ENCODE results near the gene TMEM141.
"Not testable (repeated sequence)": the region's sequence is repeated elsewhere in the genome, so short reads cannot be mapped to it uniquely, and the experiment has no call there.

The TMEM141 gene

DNA sequence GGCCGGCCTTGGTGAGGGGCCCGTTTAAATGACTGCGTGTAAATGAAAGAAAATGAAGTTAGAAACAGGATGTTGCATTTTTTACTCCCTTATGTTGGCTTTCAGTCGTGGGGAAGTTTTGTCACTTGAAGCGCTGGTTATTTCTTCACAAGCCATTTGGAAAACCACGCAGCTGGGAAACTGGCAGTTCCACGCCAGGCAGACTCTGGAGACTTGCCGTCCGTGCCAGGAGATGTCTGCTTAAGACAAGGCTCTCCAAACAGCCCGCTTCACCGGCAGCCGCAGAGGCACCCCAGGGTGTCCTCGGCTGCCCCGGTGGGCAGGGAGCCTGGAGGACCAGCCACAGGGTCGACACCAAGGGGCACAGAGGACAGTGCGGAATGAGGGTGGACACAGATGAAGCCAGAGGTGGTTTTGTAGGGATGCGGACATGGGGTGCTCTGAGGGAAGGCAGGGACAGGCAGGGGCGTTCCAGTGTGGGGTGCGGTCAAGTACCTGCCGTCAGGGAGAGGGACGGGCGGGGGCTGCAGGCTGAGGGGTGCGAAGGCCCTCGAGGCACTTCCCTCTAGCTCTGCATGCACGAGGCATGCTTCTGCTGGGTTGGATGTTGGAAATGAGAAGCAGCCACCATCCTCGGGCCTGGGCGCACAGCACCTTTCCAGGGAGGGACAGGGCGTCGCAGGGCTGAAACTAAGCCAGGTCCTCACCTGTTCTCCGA lies 40.0 kb downstream of the TMEM141 start:
- no peak for DNase-seq (ENCODE audit: low read depth in 2 of 2, low spot score in 1 of 2)

- DNase-seq (ENCODE audit: low read depth in 2 of 2, low spot score in 1 of 2) = no peak
Observed at GRCh38 chr9:136831720-136832104, 40.6 kb downstream of the TMEM141 start.

GRCh38 chr9:136832581-136832980 lies 41.4 kb downstream of the TMEM141 start:
- DNase-seq (ENCODE audit: low read depth in 2 of 2, low spot score in 1 of 2) = no peak

DNA sequence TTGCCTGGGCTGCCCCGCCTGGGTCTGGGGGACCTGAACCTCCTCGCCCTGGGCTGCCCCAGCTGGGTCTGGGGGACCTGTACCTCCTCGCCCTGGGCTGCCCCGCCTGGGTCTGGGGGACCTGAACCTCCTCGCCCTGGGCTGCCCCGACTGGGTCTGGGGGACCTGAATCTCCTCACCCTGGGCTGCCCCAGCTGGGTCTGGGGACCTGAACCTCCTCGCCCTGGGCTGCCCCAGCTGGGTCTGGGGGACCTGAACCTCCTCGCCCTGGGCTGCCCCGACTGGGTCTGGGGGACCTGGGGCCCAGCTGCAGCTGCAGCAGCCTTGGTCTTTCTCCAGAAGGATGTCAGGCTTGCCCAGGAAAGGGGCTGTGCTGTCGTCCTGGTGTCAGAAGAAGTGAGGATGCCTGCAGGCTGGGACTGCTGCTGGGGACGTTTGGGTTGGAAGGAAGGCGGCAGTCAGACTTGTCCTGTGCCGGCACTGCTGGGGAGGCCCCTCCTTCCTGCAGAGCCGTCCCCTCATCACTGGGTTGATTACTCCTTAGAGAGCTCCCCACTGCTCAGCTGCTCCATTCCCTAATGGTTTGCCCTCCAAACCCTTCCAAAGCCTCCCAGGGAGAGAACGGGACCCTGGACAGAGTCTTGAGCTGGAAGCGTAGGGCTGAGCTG lies 42.4 kb downstream of the TMEM141 start:
- DNase-seq (ENCODE audit: low read depth in 2 of 2, low spot score in 1 of 2) = not testable (repeated sequence)

- no peak for DNase-seq (ENCODE audit: low read depth in 2 of 2, low spot score in 1 of 2)
Observed at GRCh38 chr9:136835162-136835931, 44.2 kb downstream of the TMEM141 start.

- DNase-seq (ENCODE audit: low read depth in 2 of 2, low spot score in 1 of 2) = no peak
Observed at GRCh38 chr9:136835932-136836904, 45.1 kb downstream of the TMEM141 start.

GRCh38 chr9:136837146-136837855 lies 46.2 kb downstream of the TMEM141 start:
- DNase-seq (ENCODE audit: low read depth in 2 of 2, low spot score in 1 of 2) = no peak

- not testable (repeated sequence) for DNase-seq (ENCODE audit: low read depth in 2 of 2, low spot score in 1 of 2)
Observed at GRCh38 chr9:136837856-136838277, 46.7 kb downstream of the TMEM141 start.

- DNase-seq (ENCODE audit: low read depth in 2 of 2, low spot score in 1 of 2) = no peak
Observed at GRCh38 chr9:136838314-136839228, 47.4 kb downstream of the TMEM141 start.

DNA sequence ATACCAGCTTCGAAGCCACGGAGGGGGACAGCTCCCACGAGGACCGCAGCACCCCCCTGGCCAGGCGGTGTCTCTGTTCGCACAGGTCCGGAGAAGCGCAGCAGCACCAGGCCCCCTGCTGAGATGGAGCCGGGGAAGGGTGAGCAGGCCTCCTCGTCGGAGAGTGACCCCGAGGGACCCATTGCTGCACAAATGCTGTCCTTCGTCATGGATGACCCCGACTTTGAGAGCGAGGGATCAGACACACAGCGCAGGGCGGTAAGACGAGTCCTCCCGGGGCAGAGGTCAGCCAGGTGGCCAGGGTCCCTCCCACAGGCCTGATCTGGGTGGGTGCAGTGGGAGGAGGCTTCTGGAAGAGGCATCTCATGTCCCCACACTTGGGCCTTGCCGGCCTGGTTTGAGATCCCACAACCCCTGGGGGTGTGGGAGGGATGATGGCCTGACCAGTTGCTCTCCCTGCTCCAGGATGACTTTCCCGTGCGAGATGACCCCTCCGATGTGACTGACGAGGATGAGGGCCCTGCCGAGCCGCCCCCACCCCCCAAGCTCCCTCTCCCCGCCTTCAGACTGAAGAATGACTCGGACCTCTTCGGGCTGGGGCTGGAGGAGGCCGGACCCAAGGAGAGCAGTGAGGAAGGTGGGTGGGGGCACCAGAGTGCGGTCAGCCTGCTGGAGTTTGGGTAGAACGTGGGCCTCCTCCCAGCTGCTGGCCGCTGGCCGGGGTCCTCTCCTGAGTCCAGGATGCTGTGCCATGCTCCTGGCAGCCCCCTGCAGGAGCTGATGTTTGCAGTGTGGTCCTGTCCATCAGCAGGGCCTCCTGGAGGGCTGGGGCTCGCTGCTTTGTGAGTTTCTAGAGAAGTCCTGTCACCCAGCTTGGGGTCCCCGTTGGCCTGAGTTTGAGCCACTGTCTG lies 48.3 kb downstream of the TMEM141 start:
- DNase-seq (ENCODE audit: low read depth in 2 of 2, low spot score in 1 of 2) = no peak

DNA sequence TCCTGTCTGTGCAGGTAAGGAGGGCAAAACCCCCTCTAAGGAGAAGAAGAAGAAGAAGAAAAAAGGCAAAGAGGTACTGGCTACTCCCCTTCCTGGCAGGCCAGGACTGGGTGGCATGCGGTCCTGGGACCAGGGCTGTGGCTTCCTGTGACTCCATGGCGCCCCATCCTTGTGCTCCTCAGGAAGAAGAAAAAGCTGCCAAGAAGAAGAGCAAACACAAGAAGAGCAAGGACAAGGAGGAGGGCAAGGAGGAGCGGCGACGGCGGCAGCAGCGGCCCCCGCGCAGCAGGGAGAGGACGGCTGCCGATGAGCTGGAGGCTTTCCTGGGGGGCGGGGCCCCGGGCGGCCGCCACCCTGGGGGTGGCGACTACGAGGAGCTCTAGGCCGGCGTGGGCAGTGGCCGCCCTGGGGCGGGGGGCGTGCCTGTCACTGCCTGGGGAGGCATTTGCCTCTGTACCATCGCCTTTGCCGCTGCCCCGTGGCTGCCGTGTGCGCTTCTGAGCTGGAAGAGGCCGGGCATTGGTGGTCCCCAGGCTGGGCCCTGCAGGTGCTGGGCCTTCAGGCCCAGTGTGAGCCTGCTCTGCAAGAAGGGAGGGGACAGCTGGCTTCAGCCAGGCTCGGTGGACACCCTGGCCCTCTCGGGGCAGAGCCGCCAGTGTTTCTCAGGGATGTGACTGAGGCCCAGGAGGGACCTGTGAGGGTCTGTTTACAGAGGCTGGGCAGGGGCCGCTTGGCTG lies 49.2 kb downstream of the TMEM141 start:
- no peak for DNase-seq (ENCODE audit: low read depth in 2 of 2, low spot score in 1 of 2)

DNA sequence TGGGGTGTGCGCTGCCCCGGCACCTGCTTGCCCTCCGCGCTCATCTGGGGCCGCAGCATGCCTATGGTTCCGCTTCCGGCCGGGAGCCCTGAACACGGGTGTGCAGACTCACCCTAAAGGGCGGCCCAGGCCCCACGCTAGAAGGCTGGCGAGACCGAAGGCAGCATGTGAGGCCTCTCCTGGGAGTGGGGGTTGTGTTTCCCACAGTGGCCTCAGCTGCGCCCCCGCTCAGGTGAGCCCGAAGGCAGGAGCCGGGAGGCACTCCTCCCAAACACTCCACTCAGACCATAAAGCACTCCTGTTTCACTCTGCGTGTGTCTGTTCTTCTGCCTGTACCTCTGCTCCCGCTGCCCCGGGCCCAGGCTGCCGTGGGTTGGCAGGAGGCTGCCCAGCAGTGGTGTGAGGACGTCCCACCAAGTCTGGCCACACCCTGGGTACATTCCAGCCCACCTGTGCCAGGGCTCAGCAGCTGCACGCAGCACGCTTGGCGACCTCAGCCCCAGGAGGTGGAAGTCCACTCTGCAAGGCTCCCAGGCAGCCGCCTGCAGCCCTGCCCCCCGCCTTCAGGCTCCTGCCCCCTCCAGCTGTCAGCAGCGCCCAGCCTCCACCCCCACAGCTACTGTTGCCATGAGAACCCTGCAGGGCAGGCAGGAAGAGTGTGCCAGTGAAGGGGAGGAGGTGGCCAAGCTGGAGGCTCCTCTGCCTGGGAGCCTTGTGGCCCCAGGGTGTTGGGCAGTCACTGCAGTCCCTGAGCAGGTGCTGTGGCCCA lies 49.9 kb downstream of the TMEM141 start:
- DNase-seq (ENCODE audit: low read depth in 2 of 2, low spot score in 1 of 2) = no peak

DNA sequence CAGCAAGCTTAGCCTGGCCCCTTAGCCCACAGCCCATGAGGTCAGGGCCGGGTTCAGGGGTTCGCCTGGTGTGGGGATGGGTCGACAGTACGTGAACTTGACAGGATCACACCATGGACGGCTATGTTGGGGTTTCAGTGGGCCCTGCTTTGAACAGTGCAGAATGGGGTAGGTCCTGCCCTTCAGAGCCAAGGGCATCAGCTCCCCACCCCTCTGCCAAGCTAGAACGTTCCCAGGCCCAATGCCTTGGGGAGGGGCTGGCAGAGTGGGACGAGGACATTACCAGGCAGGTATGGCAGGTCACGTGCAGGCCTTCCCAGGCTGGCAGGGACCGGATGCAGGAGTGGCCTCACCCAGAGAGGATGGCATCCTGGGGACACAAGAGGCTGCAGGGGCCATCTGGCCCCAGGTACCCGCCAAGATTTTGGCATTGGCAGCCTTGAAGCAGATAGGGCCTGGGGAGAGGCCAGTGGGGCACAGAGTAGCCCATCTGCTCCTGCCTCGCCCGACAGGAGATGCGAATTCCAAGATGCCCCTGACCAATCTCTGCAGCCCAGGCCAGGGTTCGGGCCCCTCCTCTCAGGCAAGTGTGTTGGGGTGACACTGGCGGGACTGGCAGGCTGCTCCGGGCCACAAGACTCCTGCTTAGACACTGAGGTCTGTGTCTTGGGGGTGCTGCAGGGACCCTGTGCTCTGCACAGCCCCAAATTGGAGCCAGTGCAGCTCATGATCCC lies 50.7 kb downstream of the TMEM141 start:
- not testable (repeated sequence) for DNase-seq (ENCODE audit: low read depth in 2 of 2, low spot score in 1 of 2)

DNA sequence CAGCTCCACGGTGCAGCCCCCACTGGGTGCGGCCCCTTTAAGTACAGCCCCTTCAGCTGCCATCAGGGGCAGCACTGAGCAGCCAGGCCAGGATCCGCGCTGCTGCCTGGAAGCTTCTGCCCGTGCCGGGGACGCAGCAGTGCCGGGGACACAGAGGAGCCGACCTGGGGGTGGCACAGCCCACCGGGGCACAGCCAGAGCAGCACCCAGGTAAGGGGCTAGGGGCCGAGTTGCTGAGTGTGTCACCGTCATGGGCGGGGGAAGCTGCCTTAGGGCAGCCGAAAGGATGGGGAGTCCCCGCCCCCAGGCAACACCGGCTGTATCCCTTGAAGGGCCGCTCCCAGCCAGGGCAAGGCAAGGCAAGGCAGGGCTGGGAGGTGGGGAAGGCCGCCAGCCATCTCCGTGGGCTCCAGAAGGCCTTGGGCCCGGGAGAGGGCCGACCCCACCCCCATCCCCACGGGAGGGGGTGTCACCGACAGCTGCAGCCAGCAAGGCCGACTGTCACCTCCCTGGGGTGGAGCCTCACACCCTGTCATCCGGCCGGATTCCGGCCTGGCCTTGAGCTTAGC lies 51.3 kb downstream of the TMEM141 start, which contains the start of gene AJM1:
Gene AJM1, plus strand, starts transcription at position 99 of the 569 bp plus-strand sequence. CDS start 1,937 bp downstream, outside the sequence.
- DNase-seq (ENCODE audit: low read depth in 2 of 2, low spot score in 1 of 2) = peak; percentile 49 to 52
